ENCODE measurements around the gene PIM3.

The PIM3 gene

GRCh38 chr22:49937758-49938564 is 22.6 kb upstream of the PIM3 start:
- Histone ChIP-seq H3K4me3 (no peak overlapping the region), H3K27ac (peak overlapping the region; percentile 76 to 92)
- no peak for TF ChIP-seq CTCF (IDR thresholded peaks at IDR 0.05)
- DNase-seq (ENCODE audit: low spot score): no peak

- Histone ChIP-seq H3K4me3 (no peak overlapping the region), H3K27ac (peak overlapping the region in 1 of 2 donors; percentile 92)
- no peak for TF ChIP-seq CTCF (IDR thresholded peaks at IDR 0.05)
- DNase-seq (ENCODE audit: low spot score): no peak
These were observed 21.9 kb upstream of the PIM3 start for GRCh38 chr22:49938565-49939136.

- no peak for TF ChIP-seq CTCF (IDR thresholded peaks at IDR 0.05)
- no peak overlapping the region for H3K27ac ChIP-seq
- no peak overlapping the region for H3K4me3 ChIP-seq
- DNase-seq (ENCODE audit: low spot score): no peak
These were observed 18.9 kb upstream of the PIM3 start for GRCh38 chr22:49941507-49942316.

GRCh38 chr22:49942565-49943404 is 17.8 kb upstream of the PIM3 start:
- no peak overlapping the region for H3K4me3 ChIP-seq
- H3K27ac ChIP-seq: no peak overlapping the region
- DNase-seq (ENCODE audit: low spot score): no peak
- TF ChIP-seq CTCF (IDR thresholded peaks at IDR 0.05): no peak

- DNase-seq (ENCODE audit: low spot score): no peak
- no peak overlapping the region for H3K27ac ChIP-seq
- TF ChIP-seq CTCF (IDR thresholded peaks at IDR 0.05): no peak
- H3K4me3 ChIP-seq: no peak overlapping the region
These were observed 17.2 kb upstream of the PIM3 start for GRCh38 chr22:49943405-49943765.

GRCh38 chr22:49943771-49944398 is 16.7 kb upstream of the PIM3 start:
- Histone ChIP-seq H3K27ac (no peak overlapping the region), H3K4me3 (no peak overlapping the region)
- no peak for TF ChIP-seq CTCF (IDR thresholded peaks at IDR 0.05)
- DNase-seq (ENCODE audit: low spot score): no peak
